Measurements from ENCODE around the gene WNK1. TPM values are rescaled to one million over a fixed set of nuclear protein-coding genes. Genes with fewer than 3 reads are reported as not detected.

The WNK1 gene
- total and polyA plus RNA-seq, 11 donors: 59.9 to 373 (median 290) TPM

DNA sequence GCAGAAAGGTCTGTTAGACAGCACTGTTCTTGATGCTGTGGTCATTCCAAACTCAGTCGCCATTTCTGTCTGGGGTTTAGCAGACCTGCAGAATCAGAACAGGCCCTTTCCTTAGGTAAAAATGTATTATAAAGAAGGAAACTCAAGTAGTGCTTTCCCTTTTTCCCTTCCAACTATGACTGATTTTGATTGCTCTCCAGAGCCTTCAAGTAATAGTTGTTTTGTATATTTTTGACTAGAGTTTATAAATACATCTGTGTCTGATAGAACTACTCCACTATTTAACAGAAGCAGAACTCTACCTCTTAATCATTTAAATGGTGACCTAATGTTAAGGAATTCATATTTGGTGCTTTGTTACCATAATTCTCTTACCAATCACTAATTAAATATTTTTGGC, 74.0 kb downstream of the WNK1 start:
- intact Hi-C loops (cut with DNase I): loop anchor here in 1 of 10 donors (10.0 kb wide), 1 partner anchor 278 kb away; no protein-coding TSS in a partner anchor
- DNase-seq: no peak
- no peak for ATAC-seq
- Histone ChIP-seq H3K4me1 (peaks cover 0 to 40% (median 12%) of the 10 kb centered on the region in 12 donors), H3K9me3 (peaks cover 0 to 14% (median 0%) of the 10 kb centered on the region in 12 donors), H3K27me3 (no peaks in the 10 kb centered on the region), H3K27ac (no peak overlapping the region), H3K4me3 (no peak overlapping the region), H3K36me3 (peaks cover 0 to 46% (median 43%) of the 10 kb centered on the region in 9 donors)
- WGBS, 4 donors: 86 to 97% (median 94%) methylated on average over 1 of the region's 1 CpG
- TF ChIP-seq, protein P1, sequence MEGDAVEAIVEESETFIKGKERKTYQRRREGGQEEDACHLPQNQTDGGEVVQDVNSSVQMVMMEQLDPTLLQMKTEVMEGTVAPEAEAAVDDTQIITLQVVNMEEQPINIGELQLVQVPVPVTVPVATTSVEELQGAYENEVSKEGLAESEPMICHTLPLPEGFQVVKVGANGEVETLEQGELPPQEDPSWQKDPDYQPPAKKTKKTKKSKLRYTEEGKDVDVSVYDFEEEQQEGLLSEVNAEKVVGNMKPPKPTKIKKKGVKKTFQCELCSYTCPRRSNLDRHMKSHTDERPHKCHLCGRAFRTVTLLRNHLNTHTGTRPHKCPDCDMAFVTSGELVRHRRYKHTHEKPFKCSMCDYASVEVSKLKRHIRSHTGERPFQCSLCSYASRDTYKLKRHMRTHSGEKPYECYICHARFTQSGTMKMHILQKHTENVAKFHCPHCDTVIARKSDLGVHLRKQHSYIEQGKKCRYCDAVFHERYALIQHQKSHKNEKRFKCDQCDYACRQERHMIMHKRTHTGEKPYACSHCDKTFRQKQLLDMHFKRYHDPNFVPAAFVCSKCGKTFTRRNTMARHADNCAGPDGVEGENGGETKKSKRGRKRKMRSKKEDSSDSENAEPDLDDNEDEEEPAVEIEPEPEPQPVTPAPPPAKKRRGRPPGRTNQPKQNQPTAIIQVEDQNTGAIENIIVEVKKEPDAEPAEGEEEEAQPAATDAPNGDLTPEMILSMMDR (IDR thresholded peaks at IDR 0.05): no peak
- TF ChIP-seq POLR2A (IDR thresholded peaks at IDR 0.05): no peak

DNA sequence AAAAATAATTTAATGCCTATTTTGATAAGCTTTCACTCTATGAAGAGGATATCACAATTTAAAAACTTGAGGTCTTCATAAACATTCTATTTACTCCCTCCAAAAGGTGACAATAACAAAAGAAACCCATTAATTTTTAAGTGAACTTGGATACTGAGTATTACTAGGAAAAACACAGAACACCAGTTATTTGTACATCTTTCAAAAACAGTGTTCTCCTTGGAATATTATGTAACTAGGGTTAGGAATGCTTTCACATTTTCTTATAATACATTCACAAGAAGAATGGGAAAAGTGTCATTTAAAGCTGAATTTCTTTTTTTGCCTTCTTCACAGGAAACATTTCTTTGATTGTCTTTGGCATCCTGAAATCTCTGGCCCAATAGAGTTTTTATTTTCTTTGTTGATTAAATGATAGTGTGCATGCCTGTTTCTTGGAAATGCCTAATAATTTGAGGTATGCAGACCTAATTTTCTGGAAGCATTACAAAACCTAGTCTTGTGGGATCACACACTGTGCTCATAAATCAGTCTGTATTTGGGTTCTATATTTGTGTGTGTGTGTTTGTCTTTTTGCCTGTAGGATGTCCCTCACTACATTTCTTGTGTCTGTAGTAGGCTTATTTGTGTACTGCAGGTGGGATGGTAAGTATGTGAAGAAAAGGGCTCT, 76.5 kb downstream of the WNK1 start:
- no peak for DNase-seq
- H3K9me3 ChIP-seq: no peaks in the 10 kb centered on the region
- TF ChIP-seq, protein P1 (IDR thresholded peaks at IDR 0.05): no peak
- no peak for TF ChIP-seq POLR2A (IDR thresholded peaks at IDR 0.05)
- no peak overlapping the region for H3K4me3 ChIP-seq
- H3K36me3 ChIP-seq: peaks cover 0 to 69% (median 51%) of the 10 kb centered on the region in 9 donors
- no peak for ATAC-seq
- intact Hi-C loops (cut with DNase I): loop anchor here in 1 of 10 donors (10.0 kb wide), 1 partner anchor 276 kb away; no protein-coding TSS in a partner anchor
- H3K27ac ChIP-seq: peak overlapping the region in 2 of 12 donors; percentile 5 to 41
- H3K4me1 ChIP-seq: peaks cover 0 to 33% (median 12%) of the 10 kb centered on the region in 12 donors
- no peaks in the 10 kb centered on the region for H3K27me3 ChIP-seq

DNA sequence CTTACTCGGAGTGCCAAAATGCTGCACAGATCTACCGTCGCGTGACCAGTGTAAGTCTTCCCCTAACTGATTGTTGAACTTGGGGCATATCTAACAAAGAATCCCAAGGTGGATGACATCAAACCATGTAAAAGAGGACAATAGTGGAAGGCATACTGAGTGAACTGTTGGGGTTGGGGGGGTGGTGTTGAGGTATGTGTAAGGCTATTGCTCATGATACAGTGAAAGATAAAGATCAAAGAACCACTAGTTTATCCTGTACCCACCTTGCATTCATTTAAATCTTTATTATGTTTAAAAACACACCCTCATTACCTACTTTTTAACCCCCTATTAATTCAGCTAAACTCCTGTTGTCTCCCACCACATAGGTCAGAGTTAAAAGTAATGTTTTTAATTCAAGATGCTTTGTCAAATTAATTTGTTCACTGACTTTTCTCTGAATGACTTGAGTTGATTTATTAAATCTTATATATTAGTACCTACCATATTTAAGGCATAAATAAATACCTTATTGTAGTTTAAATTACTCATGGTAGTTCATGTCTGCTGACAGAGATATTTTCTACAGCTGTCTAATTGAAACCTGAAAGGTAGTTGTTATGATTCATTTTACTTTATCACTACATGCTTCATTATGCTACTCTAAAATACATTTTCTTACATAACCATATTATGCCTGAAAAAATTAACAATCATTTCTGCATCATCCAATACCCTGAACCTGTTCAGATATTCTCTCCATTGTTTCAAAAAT, 77.9 kb downstream of the WNK1 start:
- Histone ChIP-seq H3K9me3 (no peaks in the 10 kb centered on the region), H3K4me1 (peaks cover 0 to 33% (median 14%) of the 10 kb centered on the region in 12 donors), H3K36me3 (peaks cover 0 to 80% (median 62%) of the 10 kb centered on the region in 9 donors), H3K4me3 (no peak overlapping the region), H3K27ac (no peak overlapping the region), H3K27me3 (no peaks in the 10 kb centered on the region)
- no peak for ATAC-seq
- intact Hi-C loops (cut with DNase I): no loop called here
- 96 to 99% (median 98%) methylated on average over 4 of the region's 4 CpGs for WGBS, 4 donors
- TF ChIP-seq POLR2A (IDR thresholded peaks at IDR 0.05): no peak
- TF ChIP-seq, protein P1 (IDR thresholded peaks at IDR 0.05): no peak
- DNase-seq: no peak

Data from heart left ventricle (tissue), 16 donors.